GM21619 (cell line): ENCODE data around the gene PACRG.
"Not testable (repeated sequence)": the region's sequence is repeated elsewhere in the genome, so short reads cannot be mapped to it uniquely, and the experiment has no call there.

Experiments
- ATAC-seq: cut with Tn5 transposase; IDR thresholded peaks from one replicate; pipeline ENCODE4 v1.9.1; 2021; ENCODE audit not compliant: unreplicated experiment

Gene PACRG

GRCh38 chr6:162922563-162923166, 194.9 kb downstream of the PACRG start:
- ATAC-seq: no peak

GRCh38 chr6:162934844-162935243, 207.1 kb downstream of the PACRG start:
- ATAC-seq: no peak

GRCh38 chr6:162940426-162940825, 212.7 kb downstream of the PACRG start:
- no peak for ATAC-seq

- ATAC-seq: no peak
Observed at GRCh38 chr6:162941128-162941527, 213.4 kb downstream of the PACRG start.

- no peak for ATAC-seq
Observed at GRCh38 chr6:162942866-162943265, 215.1 kb downstream of the PACRG start.

- no peak for ATAC-seq
Observed at GRCh38 chr6:162943369-162943768, 215.6 kb downstream of the PACRG start.

GRCh38 chr6:162951164-162951743, 223.5 kb downstream of the PACRG start:
- no peak for ATAC-seq

GRCh38 chr6:162952423-162952822, 224.6 kb downstream of the PACRG start:
- no peak for ATAC-seq

GRCh38 chr6:162957062-162957461, 229.3 kb downstream of the PACRG start:
- ATAC-seq: no peak

- no peak for ATAC-seq
Observed at GRCh38 chr6:162960679-162961457, 233.1 kb downstream of the PACRG start.

GRCh38 chr6:162962093-162962492, 234.3 kb downstream of the PACRG start:
- no peak for ATAC-seq

GRCh38 chr6:162963861-162964260, 236.1 kb downstream of the PACRG start:
- ATAC-seq: no peak

GRCh38 chr6:162964488-162965140, 236.8 kb downstream of the PACRG start:
- ATAC-seq: no peak

- no peak for ATAC-seq
Observed at GRCh38 chr6:162965366-162965765, 237.6 kb downstream of the PACRG start.

GRCh38 chr6:162970246-162970645, 242.5 kb downstream of the PACRG start:
- no peak for ATAC-seq

GRCh38 chr6:162971356-162971755, 243.6 kb downstream of the PACRG start:
- no peak for ATAC-seq

GRCh38 chr6:162973151-162973872, 245.5 kb downstream of the PACRG start:
- no peak for ATAC-seq

- ATAC-seq: no peak
Observed at GRCh38 chr6:162973980-162974379, 246.2 kb downstream of the PACRG start.

GRCh38 chr6:162974685-162975084, 246.9 kb downstream of the PACRG start:
- ATAC-seq: no peak

- no peak for ATAC-seq
Observed at GRCh38 chr6:162976141-162976540, 248.4 kb downstream of the PACRG start.

- not testable (repeated sequence) for ATAC-seq
Observed at GRCh38 chr6:162983234-162983633, 255.5 kb downstream of the PACRG start.
